ENCODE measurements around the gene SYTL2.

- no peak for TF ChIP-seq POLR2A (IDR thresholded peaks at IDR 0.05)
- TF ChIP-seq, protein P1, sequence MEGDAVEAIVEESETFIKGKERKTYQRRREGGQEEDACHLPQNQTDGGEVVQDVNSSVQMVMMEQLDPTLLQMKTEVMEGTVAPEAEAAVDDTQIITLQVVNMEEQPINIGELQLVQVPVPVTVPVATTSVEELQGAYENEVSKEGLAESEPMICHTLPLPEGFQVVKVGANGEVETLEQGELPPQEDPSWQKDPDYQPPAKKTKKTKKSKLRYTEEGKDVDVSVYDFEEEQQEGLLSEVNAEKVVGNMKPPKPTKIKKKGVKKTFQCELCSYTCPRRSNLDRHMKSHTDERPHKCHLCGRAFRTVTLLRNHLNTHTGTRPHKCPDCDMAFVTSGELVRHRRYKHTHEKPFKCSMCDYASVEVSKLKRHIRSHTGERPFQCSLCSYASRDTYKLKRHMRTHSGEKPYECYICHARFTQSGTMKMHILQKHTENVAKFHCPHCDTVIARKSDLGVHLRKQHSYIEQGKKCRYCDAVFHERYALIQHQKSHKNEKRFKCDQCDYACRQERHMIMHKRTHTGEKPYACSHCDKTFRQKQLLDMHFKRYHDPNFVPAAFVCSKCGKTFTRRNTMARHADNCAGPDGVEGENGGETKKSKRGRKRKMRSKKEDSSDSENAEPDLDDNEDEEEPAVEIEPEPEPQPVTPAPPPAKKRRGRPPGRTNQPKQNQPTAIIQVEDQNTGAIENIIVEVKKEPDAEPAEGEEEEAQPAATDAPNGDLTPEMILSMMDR (IDR thresholded peaks at IDR 0.05): no peak
Measured at GRCh38 chr11:85809863-85810262, 1.1 kb downstream of the SYTL2 start.

Measured in vagina (tissue), 2 donors.